ENCODE results near the gene ZNF134.

DNA sequence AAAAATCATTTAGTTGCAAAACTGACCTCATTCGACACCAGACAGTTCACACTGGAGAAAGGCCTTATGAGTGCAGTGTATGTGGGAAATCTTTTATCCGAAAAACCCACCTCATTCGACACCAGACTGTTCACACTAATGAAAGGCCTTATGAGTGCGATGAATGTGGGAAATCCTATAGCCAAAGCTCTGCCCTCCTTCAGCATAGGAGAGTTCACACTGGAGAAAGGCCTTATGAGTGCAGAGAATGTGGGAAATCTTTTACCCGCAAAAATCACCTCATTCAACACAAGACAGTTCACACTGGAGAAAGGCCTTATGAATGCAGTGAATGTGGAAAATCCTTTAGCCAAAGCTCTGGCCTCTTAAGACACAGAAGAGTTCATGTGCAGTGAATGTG is 7.1 kb upstream of the ZNF134 start:
- TF ChIP-seq EZH2 (IDR thresholded peaks at IDR 0.05; ENCODE audit: borderline replicate concordance), result no peak
- TF ChIP-seq, protein P1, sequence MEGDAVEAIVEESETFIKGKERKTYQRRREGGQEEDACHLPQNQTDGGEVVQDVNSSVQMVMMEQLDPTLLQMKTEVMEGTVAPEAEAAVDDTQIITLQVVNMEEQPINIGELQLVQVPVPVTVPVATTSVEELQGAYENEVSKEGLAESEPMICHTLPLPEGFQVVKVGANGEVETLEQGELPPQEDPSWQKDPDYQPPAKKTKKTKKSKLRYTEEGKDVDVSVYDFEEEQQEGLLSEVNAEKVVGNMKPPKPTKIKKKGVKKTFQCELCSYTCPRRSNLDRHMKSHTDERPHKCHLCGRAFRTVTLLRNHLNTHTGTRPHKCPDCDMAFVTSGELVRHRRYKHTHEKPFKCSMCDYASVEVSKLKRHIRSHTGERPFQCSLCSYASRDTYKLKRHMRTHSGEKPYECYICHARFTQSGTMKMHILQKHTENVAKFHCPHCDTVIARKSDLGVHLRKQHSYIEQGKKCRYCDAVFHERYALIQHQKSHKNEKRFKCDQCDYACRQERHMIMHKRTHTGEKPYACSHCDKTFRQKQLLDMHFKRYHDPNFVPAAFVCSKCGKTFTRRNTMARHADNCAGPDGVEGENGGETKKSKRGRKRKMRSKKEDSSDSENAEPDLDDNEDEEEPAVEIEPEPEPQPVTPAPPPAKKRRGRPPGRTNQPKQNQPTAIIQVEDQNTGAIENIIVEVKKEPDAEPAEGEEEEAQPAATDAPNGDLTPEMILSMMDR (IDR thresholded peaks at IDR 0.05; ENCODE audit: poor library complexity), result no peak
- TF ChIP-seq EZH2phosphoT487 (IDR thresholded peaks at IDR 0.05; ENCODE audit: low read depth, severe bottlenecking, unreplicated experiment), result no peak
